Measurements from ENCODE around the gene BCAN. TPM values are rescaled to one million over a fixed set of nuclear protein-coding genes. Genes with fewer than 3 reads are reported as not detected.

The BCAN gene
- total RNA-seq, 1 experiment from 2014 or later, result 0.07 TPM

- no peak for DNase-seq (ENCODE audit: extremely low read depth, low read depth)
Observed at GRCh38 chr1:156692925-156693847, 51.3 kb downstream of the BCAN start.

- no peak for DNase-seq (ENCODE audit: extremely low read depth, low read depth)
Observed at GRCh38 chr1:156693848-156694689, 52.2 kb downstream of the BCAN start.

- no peak for DNase-seq (ENCODE audit: extremely low read depth, low read depth)
Observed at GRCh38 chr1:156694690-156694962, 52.7 kb downstream of the BCAN start.

GRCh38 chr1:156696755-156697154 lies 54.8 kb downstream of the BCAN start:
- DNase-seq (ENCODE audit: extremely low read depth, low read depth), result no peak

GRCh38 chr1:156697481-156697880 lies 55.6 kb downstream of the BCAN start:
- DNase-seq (ENCODE audit: extremely low read depth, low read depth), result no peak

- no peak for DNase-seq (ENCODE audit: extremely low read depth, low read depth)
Observed at GRCh38 chr1:156698995-156699394, 57.1 kb downstream of the BCAN start.

- DNase-seq (ENCODE audit: extremely low read depth, low read depth), result no peak
Observed at GRCh38 chr1:156700736-156701531, 59.0 kb downstream of the BCAN start.

GRCh38 chr1:156703336-156703735 lies 61.4 kb downstream of the BCAN start:
- no peak for DNase-seq (ENCODE audit: extremely low read depth, low read depth)

- DNase-seq (ENCODE audit: extremely low read depth, low read depth), result no peak
Observed at GRCh38 chr1:156703741-156704140, 61.8 kb downstream of the BCAN start.

GRCh38 chr1:156704166-156704711 lies 62.3 kb downstream of the BCAN start:
- DNase-seq (ENCODE audit: extremely low read depth, low read depth), result no peak

- DNase-seq (ENCODE audit: extremely low read depth, low read depth), result peak; percentile 36
Observed at GRCh38 chr1:156704930-156705320, 63.0 kb downstream of the BCAN start.

- no peak for DNase-seq (ENCODE audit: extremely low read depth, low read depth)
Observed at GRCh38 chr1:156705321-156705917, 63.5 kb downstream of the BCAN start, which contains the start of gene CRABP2. TSS of gene CRABP2 (minus strand) at chr1:156705583. CDS start at chr1:156705446, 137 bp downstream.

- peak; percentile 35 for DNase-seq (ENCODE audit: extremely low read depth, low read depth)
Observed at GRCh38 chr1:156705918-156706656, 64.2 kb downstream of the BCAN start.

GRCh38 chr1:156706657-156707416 lies 64.9 kb downstream of the BCAN start:
- no peak for DNase-seq (ENCODE audit: extremely low read depth, low read depth)

- no peak for DNase-seq (ENCODE audit: extremely low read depth, low read depth)
Observed at GRCh38 chr1:156707417-156708217, 65.7 kb downstream of the BCAN start.

- DNase-seq (ENCODE audit: extremely low read depth, low read depth), result no peak
Observed at GRCh38 chr1:156708218-156708661, 66.3 kb downstream of the BCAN start.

- DNase-seq (ENCODE audit: extremely low read depth, low read depth), result no peak
Observed at GRCh38 chr1:156709031-156709430, 67.1 kb downstream of the BCAN start.

Measured in NCI-H460 (cell line).